T-helper 1 cell (primary cell): ENCODE measurements around the gene ANO6.
"Not testable (repeated sequence)": the region's sequence is repeated elsewhere in the genome, so short reads cannot be mapped to it uniquely, and the experiment has no call there.

ENCODE experiments used
- DNase-seq, 5 donors: peaks; one replicate each; pipeline ENCODE4 v3.0.0-alpha.2; 2012 to 2020

ANO6 gene

DNA sequence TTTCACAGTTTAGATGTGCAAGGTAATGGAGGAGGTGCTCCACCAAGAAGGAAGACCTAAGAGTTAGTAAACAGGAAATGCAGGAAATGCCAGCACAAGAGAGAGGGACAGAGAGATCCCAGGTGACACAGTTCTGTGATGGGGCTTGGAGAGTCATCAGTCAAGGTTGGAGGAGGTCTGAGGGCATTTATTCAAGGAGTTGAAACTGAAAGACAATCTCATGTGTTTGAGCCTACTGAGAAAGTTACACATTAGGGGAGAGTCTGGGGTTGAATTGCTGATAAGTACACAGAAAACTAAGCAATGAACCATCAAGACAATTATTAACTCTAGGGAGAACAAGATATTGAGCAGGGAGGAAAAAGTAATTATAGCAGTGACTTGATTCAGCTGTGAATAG lies 138.5 kb downstream of the ANO6 start:
- peak in 1 of 5 donors; percentile 8 for DNase-seq

DNA sequence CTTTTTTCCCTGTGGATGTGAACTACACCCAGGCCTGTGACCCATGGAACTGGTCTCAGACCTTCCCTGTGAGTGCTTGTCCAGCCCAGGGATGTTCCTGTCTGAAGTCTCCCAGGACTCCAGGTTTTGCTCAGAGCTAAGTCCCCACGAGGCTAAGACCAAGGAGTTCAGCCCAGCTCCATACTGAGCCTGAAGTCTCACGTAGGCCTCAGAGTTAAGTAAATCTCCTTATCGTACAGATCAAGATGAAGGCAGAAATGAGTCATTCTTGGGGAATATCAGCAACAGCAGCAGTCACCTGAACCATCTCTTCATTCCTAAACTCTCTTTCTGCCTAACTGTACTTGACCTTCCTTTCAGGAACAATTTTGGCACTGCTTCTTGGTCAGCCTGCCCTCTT lies 139.8 kb downstream of the ANO6 start:
- DNase-seq = no peak

- no peak for DNase-seq
Observed at GRCh38 chr12:45356822-45357538, 141.1 kb downstream of the ANO6 start.

- DNase-seq = no peak
Observed at GRCh38 chr12:45357539-45358417, 141.9 kb downstream of the ANO6 start.

DNA sequence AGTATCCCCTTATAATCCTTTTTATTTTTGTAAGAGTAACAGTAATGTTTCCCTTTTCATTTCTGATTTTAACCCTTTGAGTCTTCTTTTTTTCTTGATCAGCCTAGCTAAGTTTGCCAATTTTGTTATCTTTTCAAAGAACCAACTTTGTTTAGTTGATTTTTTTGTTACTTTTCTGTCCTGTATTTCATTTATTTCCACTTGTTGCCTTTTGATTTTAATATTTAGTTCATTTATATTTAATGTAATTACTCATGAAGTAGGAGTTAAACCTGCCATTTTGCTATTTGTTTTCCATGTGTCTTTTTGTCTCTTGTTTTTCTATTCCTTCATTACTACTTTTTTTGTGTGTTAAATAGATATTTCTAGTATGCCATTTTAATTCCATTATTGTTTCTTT lies 146.4 kb downstream of the ANO6 start:
- no peak for DNase-seq

GRCh38 chr12:45363903-45364302 lies 148.0 kb downstream of the ANO6 start:
- DNase-seq = no peak

DNA sequence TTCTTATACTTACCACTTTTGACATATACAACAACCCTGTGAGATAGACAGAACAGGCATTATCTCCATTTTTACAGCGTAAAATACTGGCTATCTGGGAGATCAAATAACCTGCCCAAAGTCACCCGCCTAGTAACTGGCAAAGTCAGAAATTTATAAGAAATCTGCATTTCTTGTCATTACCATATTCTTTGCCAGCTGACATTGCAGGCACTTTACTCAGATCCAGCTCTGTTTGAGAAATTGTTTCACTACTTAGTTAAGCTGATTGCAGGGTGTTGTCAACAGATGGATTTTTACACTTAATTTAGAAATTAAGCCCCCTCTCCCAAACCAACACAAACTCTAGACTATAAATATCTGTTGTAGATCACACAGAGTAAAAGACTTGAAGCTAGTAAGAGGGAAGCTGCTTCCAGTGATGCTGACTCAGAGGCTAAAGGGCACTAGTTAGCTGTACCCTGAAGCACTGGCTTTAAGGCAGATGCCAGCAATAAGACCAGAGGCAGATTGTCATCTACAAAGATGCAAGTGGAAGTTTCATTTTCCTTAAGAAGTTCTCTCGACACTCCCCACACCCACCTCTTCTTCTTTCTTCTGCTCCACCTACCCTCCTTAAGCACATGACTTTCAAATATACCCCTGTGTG lies 153.1 kb downstream of the ANO6 start:
- no peak for DNase-seq

GRCh38 chr12:45377815-45378214 lies 161.9 kb downstream of the ANO6 start:
- no peak for DNase-seq

DNA sequence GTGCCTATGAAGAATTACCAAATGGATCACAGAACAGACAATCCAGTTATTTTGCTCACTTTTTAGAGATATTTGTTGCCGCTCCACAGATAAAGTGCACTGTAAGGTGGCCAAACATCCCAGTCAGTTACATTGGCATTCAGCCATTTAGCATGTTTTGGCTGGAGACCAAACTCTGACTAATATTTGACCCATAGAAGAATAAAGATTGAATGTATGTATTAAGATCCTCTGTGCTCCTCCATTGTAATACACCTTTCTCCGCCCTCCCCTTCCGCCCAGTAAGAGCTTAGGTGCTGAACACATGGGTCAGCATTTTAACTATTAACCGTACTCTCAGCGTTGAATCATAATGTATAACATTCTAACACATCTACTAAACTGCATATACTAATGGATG lies 163.4 kb downstream of the ANO6 start:
- no peak for DNase-seq

DNA sequence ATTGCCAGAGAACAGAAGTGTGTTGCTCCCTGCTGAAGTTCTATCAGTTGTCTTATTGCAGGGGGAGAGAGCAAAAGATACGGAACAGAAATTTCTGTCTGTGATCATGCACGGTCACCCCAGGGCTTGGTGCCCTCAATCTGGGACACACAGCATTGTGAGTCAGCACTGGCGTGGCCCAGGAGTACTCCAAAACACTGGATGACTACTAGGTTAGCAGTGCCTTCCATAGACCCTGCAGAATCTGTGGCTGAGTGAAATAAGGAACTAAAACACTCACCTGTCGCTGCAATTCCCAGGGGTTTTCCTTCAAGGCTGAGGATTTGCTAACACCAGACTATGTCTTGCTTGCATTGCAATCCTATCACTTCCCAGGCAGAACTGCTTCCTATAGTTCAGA lies 165.5 kb downstream of the ANO6 start:
- no peak for DNase-seq

GRCh38 chr12:45388545-45388944 lies 172.7 kb downstream of the ANO6 start:
- DNase-seq = no peak

- DNase-seq = no peak
Observed at GRCh38 chr12:45389426-45389825, 173.5 kb downstream of the ANO6 start.

DNA sequence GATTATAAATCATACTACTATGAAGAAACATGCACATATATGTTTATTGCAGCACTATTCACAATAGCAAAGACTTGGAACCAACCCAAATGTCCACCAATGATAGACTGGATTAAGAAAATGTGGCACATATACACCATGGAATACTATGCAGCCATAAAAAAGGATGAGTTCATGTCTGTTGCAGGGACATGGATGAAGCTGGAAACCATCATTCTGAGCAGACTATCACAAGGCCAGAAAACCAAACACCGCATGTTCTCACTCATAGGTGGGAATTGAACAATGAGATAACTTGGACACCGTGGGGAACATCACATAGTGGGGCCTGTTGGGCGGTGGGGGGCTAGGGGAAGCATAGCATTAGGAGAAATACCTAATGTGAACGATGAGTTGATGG lies 181.6 kb downstream of the ANO6 start:
- not testable (repeated sequence) for DNase-seq

- no peak for DNase-seq
Observed at GRCh38 chr12:45398552-45398951, 182.7 kb downstream of the ANO6 start.

DNA sequence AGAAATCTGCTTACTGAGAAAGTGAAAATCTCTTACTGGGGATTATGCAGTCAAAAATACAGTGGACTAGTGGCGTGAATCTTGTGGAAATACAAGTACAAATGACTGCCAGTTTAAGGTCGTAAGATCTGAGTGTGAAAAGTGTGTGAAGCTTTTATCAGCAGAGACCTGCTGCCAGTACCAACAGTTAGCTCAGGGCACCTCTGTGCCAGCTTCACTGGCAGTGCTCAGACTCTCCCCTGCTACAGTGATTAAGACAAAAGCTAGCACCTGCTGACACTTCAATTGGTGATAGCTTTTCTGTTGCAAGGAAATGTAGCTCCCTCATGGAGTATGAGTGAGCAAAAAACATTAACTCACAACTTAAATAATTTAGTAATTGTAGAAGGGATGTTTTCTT lies 185.1 kb downstream of the ANO6 start:
- no peak for DNase-seq

DNA sequence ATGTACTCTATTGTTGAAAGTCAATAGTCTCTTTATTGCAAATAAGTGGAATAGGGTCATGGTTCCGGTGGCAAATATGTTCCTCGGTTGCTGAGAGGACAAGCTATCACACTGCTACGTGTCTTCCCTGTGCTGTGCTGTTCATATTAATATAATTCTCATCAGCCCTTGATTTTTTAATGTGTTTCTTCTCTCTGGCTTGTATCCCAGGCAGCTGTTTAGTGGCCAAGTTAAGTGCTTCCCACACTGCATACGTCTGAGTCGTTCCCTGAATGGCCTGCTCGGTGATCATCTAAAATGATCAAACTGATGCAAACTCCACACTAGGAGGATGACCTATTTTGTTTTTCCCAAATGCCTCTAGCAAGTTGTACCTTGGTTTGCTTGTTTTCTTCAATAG lies 186.4 kb downstream of the ANO6 start:
- no peak for DNase-seq

GRCh38 chr12:45406988-45407850 lies 191.3 kb downstream of the ANO6 start:
- DNase-seq = no peak

- no peak for DNase-seq
Observed at GRCh38 chr12:45407981-45408728, 192.3 kb downstream of the ANO6 start.

DNA sequence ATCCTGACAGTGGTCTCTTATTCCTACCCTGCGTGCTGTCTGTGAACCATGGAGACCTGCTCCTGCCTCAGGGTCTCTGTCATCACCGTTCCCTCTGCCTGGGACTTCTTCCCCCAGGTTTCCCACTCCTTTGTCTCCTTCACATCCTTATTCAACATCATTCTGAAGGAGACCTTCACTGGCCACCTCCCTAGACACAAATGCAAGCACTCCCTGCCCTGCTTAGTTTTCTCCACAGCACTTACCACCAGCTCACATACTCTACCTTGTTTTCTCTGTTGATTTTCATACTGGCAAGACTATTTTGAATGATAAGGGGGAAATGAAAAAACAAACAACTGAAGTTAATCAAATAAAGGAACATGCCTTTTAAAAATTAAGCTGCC lies 192.8 kb downstream of the ANO6 start:
- DNase-seq = no peak

DNA sequence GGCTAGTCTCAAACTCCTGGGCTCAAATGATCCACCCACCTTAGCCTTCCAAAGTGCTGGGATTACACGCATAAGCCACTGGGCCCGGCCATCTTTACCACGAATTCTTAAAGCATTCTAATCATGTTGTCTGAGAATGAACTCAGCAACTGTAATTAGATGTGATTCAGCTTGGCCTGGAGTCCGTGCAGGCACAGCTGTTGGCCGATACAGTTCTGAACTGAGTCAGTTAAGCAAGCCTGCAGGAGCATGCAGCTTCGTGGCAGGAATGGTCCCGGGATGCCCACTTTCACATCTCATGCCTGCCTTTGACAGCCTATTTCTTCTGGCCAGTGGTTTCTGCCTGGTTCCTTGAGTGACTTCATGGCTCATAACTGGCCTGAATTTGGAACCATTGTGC lies 194.1 kb downstream of the ANO6 start:
- no peak for DNase-seq

DNA sequence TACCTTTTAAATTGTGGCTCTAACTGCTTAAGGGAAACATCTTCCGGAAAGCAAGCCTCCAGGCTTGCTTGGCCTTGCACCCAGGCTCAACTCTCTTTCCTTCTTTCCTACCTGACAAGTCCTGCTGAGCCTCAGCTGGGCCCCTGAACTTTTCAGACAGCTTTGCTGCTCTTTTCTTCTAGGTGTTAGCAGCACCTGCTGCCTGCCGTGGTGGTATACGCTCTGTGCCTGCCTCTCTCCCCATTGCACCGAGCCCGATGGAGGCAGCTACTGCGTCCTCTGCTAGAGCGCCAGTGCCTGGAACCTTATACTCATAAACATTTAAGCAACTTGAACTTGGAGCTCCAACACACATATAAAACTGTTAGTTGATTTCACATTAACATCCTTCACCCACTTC lies 195.7 kb downstream of the ANO6 start:
- DNase-seq = no peak

- DNase-seq = peak in 1 of 5 donors; percentile 55
Observed at GRCh38 chr12:45415393-45415817, 199.5 kb downstream of the ANO6 start.
